WTC11 (cell line): ENCODE results near the gene PEX5. TPM values are rescaled to one million over a fixed set of nuclear protein-coding genes. Genes with fewer than 3 reads are reported as not detected.
A peak's percentile ranks its signal among the peaks of the same experiment; 100 is the strongest.

Experiments used
- ATF1 ChIP-seq: sonication (generic); formaldehyde crosslinking; IDR thresholded peaks from 2 replicates; pipeline ENCODE4 v1.8.1; 2023; ENCODE audit warnings: mild to moderate bottlenecking, moderate library complexity, missing genetic modification reagents
- FOXJ3 ChIP-seq: sonication (generic); formaldehyde crosslinking; IDR thresholded peaks from 2 replicates; pipeline ENCODE4 v1.9.0; 2021; ENCODE audit warnings: missing genetic modification reagents, mild to moderate bottlenecking, borderline replicate concordance
- FOXK1 ChIP-seq: sonication (generic); formaldehyde crosslinking; IDR thresholded peaks from 2 replicates; pipeline ENCODE4 v1.8.0; 2022; ENCODE audit warnings: mild to moderate bottlenecking, moderate library complexity, missing genetic modification reagents
- IRF2 ChIP-seq: sonication (generic); formaldehyde crosslinking; IDR thresholded peaks from 2 replicates; pipeline ENCODE4 v1.8.0; 2022; ENCODE audit warnings: low read depth, missing genetic modification reagents, borderline replicate concordance
- JAZF1 ChIP-seq: fragments of 250-450 bp; sonication (Bioruptor Pico); IDR thresholded peaks from 2 replicates; pipeline ENCODE4 v1.9.0; 2021; ENCODE audit warnings: moderate library complexity, mild to moderate bottlenecking, inconsistent platforms
- JUN ChIP-seq: sonication (generic); formaldehyde crosslinking; IDR thresholded peaks from 2 replicates; pipeline ENCODE4 v1.8.0; 2023; ENCODE audit warnings: mild to moderate bottlenecking, missing genetic modification reagents
- MXD4 ChIP-seq: fragments of 250-450 bp; sonication (Bioruptor Pico); IDR thresholded peaks from 2 replicates; pipeline ENCODE4 v1.8.0; 2021; ENCODE audit warnings: mild to moderate bottlenecking, moderate library complexity, borderline replicate concordance
- NFATC4 ChIP-seq: fragments of 250-450 bp; sonication (Bioruptor Pico); IDR thresholded peaks from 2 replicates; pipeline ENCODE4 v1.9.0; 2021; ENCODE audit warnings: mild to moderate bottlenecking
- PRRX2 ChIP-seq: fragments of 250-450 bp; sonication (Bioruptor Pico); IDR thresholded peaks from 2 replicates; pipeline ENCODE4 v1.8.0; 2021; ENCODE audit warnings: mild to moderate bottlenecking
- TCF7 ChIP-seq: sonication (generic); formaldehyde crosslinking; IDR thresholded peaks from 2 replicates; pipeline ENCODE4 v1.8.0; 2022; ENCODE audit warnings: mild to moderate bottlenecking, low read depth, missing genetic modification reagents, moderate library complexity
- TEAD1 ChIP-seq: sonication (generic); formaldehyde crosslinking; IDR thresholded peaks from 2 replicates; pipeline ENCODE4 v1.8.0; 2022; ENCODE audit warnings: mild to moderate bottlenecking, missing genetic modification reagents
- TP53 ChIP-seq: sonication (generic); formaldehyde crosslinking; IDR thresholded peaks from 2 replicates; pipeline ENCODE4 v1.8.1; 2023; ENCODE audit warnings: mild to moderate bottlenecking, missing genetic modification reagents
- ZBTB21 ChIP-seq: sonication (generic); formaldehyde crosslinking; IDR thresholded peaks from 2 replicates; pipeline ENCODE4 v1.8.1; 2023; ENCODE audit warnings: mild to moderate bottlenecking, missing genetic modification reagents, borderline replicate concordance
- ZNF232 ChIP-seq: sonication (generic); formaldehyde crosslinking; IDR thresholded peaks from 2 replicates; pipeline ENCODE4 v1.8.0; 2022; ENCODE audit warnings: mild to moderate bottlenecking, missing genetic modification reagents
- ZNF317 ChIP-seq: sonication (generic); formaldehyde crosslinking; IDR thresholded peaks from 2 replicates; pipeline ENCODE4 v1.8.1; 2023; ENCODE audit warnings: low read depth, mild to moderate bottlenecking, moderate library complexity, missing genetic modification reagents, borderline replicate concordance
- ZNF396 ChIP-seq: fragments of 250-450 bp; sonication (Bioruptor Pico); IDR thresholded peaks from 2 replicates; pipeline ENCODE4 v1.8.0; 2021; ENCODE audit warnings: mild to moderate bottlenecking, moderate library complexity, borderline replicate concordance
- ZNF671 ChIP-seq: fragments of 250-450 bp; sonication (Bioruptor Pico); IDR thresholded peaks from 2 replicates; pipeline ENCODE4 v1.8.0; 2021; ENCODE audit warnings: mild to moderate bottlenecking
- total RNA-seq: library from RNA; stranded (reverse); gene quantifications from 3 replicates; pipeline ENCODE4 v1.2.3, GENCODE V29; 2021
- TF ChIP-seq, protein P1 (sequence below): sonication (generic); formaldehyde crosslinking; IDR thresholded peaks from 2 replicates; pipeline ENCODE4 v1.8.0; 2022; ENCODE audit warnings: missing genetic modification reagents
- TF ChIP-seq, protein P2 (sequence below): sonication (generic); formaldehyde crosslinking; IDR thresholded peaks from 2 replicates; pipeline ENCODE4 v1.8.0; 2022; ENCODE audit warnings: mild to moderate bottlenecking, missing genetic modification reagents
- TF ChIP-seq, protein P3 (sequence below): sonication (generic); formaldehyde crosslinking; IDR thresholded peaks from 2 replicates; pipeline ENCODE4 v1.8.1; 2022; ENCODE audit warnings: mild to moderate bottlenecking, missing genetic modification reagents, moderate library complexity, borderline replicate concordance
- TF ChIP-seq, protein P4 (sequence below): fragments of 200-600 bp; IDR thresholded peaks from 2 replicates; pipeline ENCODE4 v1.8.0; 2022; ENCODE audit warnings: antibody characterized with exemption
- TF ChIP-seq, protein P5 (sequence below): sonication (generic); formaldehyde crosslinking; IDR thresholded peaks from 2 replicates; pipeline ENCODE4 v1.8.1; 2022; ENCODE audit warnings: mild to moderate bottlenecking, moderate library complexity, missing genetic modification reagents
- TF ChIP-seq, protein P6 (sequence below): sonication (generic); formaldehyde crosslinking; IDR thresholded peaks from 2 replicates; pipeline ENCODE4 v1.8.0; 2023; ENCODE audit warnings: missing genetic modification reagents
- TF ChIP-seq, protein P7 (sequence below): sonication (generic); formaldehyde crosslinking; conservative IDR thresholded peaks from 2 replicates; pipeline ENCODE4 v1.8.1; 2022; ENCODE audit warnings: mild to moderate bottlenecking, missing genetic modification reagents
- TF ChIP-seq, protein P8 (sequence below): sonication (generic); formaldehyde crosslinking; IDR thresholded peaks from 2 replicates; pipeline ENCODE4 v1.8.0; 2023; ENCODE audit warnings: missing genetic modification reagents, mild to moderate bottlenecking, borderline replicate concordance

Gene PEX5
- total RNA-seq, 1 experiment from 2014 or later = 68.9 TPM

DNA sequence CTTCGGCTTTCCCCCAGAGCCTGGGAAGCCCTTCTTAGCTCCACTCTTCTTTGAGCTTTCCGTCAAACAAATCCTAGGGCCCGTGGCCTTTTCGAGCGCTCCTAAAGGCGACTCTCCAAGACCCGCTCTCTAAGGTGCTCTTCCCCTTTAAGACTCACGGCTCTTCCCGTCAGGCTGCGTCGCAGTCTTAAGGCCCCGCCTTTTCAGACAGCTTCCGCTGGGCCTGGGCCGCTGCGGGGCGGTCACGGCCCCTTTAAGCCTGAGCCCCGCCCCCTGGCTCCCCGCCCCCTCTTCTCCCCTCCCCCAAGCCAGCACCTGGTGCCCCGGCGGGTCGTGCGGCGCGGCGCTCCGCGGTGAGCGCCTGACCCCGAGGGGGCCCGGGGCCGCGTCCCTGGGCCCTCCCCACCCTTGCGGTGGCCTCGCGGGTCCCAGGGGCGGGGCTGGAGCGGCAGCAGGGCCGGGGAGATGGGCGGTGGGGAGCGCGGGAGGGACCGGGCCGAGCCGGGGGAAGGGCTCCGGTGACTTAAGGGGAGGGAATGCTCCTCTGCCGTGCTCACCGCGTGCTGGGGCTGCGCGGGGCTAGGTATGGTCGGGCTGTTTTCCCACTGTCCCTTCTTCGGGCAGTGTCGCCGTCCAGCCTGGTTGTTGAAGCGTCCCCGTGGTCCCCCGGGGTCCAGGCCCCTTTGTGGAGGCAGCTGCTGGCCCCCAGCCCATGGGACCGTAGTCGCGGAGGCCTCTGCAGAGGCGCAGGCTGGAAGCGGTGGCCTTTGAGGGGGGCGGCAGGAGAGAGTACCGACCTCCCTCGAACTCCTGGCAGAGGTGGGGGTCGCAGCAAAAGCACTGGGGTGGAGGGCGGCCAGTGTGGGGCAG is at the start of gene PEX5 (continued):
- TF ChIP-seq, protein P1, sequence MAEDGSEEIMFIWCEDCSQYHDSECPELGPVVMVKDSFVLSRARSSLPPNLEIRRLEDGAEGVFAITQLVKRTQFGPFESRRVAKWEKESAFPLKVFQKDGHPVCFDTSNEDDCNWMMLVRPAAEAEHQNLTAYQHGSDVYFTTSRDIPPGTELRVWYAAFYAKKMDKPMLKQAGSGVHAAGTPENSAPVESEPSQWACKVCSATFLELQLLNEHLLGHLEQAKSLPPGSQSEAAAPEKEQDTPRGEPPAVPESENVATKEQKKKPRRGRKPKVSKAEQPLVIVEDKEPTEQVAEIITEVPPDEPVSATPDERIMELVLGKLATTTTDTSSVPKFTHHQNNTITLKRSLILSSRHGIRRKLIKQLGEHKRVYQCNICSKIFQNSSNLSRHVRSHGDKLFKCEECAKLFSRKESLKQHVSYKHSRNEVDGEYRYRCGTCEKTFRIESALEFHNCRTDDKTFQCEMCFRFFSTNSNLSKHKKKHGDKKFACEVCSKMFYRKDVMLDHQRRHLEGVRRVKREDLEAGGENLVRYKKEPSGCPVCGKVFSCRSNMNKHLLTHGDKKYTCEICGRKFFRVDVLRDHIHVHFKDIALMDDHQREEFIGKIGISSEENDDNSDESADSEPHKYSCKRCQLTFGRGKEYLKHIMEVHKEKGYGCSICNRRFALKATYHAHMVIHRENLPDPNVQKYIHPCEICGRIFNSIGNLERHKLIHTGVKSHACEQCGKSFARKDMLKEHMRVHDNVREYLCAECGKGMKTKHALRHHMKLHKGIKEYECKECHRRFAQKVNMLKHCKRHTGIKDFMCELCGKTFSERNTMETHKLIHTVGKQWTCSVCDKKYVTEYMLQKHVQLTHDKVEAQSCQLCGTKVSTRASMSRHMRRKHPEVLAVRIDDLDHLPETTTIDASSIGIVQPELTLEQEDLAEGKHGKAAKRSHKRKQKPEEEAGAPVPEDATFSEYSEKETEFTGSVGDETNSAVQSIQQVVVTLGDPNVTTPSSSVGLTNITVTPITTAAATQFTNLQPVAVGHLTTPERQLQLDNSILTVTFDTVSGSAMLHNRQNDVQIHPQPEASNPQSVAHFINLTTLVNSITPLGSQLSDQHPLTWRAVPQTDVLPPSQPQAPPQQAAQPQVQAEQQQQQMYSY (CRISPR knock-in tag) = no peak
- no peak for TF ChIP-seq FOXJ3 (CRISPR knock-in tag)
- no peak for TF ChIP-seq JUN
- TF ChIP-seq TEAD1 = no peak
- TF ChIP-seq IRF2 (CRISPR knock-in tag) = no peak
- no peak for TF ChIP-seq TCF7
- TF ChIP-seq, protein P2, sequence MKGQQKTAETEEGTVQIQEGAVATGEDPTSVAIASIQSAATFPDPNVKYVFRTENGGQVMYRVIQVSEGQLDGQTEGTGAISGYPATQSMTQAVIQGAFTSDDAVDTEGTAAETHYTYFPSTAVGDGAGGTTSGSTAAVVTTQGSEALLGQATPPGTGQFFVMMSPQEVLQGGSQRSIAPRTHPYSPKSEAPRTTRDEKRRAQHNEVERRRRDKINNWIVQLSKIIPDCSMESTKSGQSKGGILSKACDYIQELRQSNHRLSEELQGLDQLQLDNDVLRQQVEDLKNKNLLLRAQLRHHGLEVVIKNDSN (CRISPR knock-in tag) = no peak
- TF ChIP-seq MXD4 (CRISPR knock-in tag) = no peak
- no peak for TF ChIP-seq JAZF1 (CRISPR knock-in tag)
- TF ChIP-seq, protein P3, sequence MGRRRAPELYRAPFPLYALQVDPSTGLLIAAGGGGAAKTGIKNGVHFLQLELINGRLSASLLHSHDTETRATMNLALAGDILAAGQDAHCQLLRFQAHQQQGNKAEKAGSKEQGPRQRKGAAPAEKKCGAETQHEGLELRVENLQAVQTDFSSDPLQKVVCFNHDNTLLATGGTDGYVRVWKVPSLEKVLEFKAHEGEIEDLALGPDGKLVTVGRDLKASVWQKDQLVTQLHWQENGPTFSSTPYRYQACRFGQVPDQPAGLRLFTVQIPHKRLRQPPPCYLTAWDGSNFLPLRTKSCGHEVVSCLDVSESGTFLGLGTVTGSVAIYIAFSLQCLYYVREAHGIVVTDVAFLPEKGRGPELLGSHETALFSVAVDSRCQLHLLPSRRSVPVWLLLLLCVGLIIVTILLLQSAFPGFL (CRISPR knock-in tag) = no peak
- TF ChIP-seq ZBTB21 (CRISPR knock-in tag) = no peak
- TF ChIP-seq NFATC4 (CRISPR knock-in tag) = no peak
- TF ChIP-seq, protein P4, sequence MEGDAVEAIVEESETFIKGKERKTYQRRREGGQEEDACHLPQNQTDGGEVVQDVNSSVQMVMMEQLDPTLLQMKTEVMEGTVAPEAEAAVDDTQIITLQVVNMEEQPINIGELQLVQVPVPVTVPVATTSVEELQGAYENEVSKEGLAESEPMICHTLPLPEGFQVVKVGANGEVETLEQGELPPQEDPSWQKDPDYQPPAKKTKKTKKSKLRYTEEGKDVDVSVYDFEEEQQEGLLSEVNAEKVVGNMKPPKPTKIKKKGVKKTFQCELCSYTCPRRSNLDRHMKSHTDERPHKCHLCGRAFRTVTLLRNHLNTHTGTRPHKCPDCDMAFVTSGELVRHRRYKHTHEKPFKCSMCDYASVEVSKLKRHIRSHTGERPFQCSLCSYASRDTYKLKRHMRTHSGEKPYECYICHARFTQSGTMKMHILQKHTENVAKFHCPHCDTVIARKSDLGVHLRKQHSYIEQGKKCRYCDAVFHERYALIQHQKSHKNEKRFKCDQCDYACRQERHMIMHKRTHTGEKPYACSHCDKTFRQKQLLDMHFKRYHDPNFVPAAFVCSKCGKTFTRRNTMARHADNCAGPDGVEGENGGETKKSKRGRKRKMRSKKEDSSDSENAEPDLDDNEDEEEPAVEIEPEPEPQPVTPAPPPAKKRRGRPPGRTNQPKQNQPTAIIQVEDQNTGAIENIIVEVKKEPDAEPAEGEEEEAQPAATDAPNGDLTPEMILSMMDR = no peak
- TF ChIP-seq ATF1 (CRISPR knock-in tag) = no peak; the same call in 1 of the 2 replicates
- no peak for TF ChIP-seq ZNF396 (CRISPR knock-in tag)
- no peak for TF ChIP-seq PRRX2 (CRISPR knock-in tag)
- TF ChIP-seq ZNF317 (CRISPR knock-in tag) = no peak
- no peak for TF ChIP-seq ZNF671
- TF ChIP-seq, protein P5, sequence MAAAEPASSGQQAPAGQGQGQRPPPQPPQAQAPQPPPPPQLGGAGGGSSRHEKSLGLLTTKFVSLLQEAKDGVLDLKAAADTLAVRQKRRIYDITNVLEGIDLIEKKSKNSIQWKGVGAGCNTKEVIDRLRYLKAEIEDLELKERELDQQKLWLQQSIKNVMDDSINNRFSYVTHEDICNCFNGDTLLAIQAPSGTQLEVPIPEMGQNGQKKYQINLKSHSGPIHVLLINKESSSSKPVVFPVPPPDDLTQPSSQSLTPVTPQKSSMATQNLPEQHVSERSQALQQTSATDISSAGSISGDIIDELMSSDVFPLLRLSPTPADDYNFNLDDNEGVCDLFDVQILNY (CRISPR knock-in tag) = peak; percentile 49; the same call in 1 of the 2 replicates
- TF ChIP-seq TP53 (CRISPR knock-in tag) = no peak
- peak; percentile 18; the same call in 1 of the 2 replicates for TF ChIP-seq FOXK1 (CRISPR knock-in tag)
- TF ChIP-seq, protein P6, sequence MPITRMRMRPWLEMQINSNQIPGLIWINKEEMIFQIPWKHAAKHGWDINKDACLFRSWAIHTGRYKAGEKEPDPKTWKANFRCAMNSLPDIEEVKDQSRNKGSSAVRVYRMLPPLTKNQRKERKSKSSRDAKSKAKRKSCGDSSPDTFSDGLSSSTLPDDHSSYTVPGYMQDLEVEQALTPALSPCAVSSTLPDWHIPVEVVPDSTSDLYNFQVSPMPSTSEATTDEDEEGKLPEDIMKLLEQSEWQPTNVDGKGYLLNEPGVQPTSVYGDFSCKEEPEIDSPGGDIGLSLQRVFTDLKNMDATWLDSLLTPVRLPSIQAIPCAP (CRISPR knock-in tag) = no peak
- TF ChIP-seq, protein P7, sequence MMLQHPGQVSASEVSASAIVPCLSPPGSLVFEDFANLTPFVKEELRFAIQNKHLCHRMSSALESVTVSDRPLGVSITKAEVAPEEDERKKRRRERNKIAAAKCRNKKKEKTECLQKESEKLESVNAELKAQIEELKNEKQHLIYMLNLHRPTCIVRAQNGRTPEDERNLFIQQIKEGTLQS (CRISPR knock-in tag) = no peak
- TF ChIP-seq ZNF232 (CRISPR knock-in tag) = no peak
- TF ChIP-seq, protein P8, sequence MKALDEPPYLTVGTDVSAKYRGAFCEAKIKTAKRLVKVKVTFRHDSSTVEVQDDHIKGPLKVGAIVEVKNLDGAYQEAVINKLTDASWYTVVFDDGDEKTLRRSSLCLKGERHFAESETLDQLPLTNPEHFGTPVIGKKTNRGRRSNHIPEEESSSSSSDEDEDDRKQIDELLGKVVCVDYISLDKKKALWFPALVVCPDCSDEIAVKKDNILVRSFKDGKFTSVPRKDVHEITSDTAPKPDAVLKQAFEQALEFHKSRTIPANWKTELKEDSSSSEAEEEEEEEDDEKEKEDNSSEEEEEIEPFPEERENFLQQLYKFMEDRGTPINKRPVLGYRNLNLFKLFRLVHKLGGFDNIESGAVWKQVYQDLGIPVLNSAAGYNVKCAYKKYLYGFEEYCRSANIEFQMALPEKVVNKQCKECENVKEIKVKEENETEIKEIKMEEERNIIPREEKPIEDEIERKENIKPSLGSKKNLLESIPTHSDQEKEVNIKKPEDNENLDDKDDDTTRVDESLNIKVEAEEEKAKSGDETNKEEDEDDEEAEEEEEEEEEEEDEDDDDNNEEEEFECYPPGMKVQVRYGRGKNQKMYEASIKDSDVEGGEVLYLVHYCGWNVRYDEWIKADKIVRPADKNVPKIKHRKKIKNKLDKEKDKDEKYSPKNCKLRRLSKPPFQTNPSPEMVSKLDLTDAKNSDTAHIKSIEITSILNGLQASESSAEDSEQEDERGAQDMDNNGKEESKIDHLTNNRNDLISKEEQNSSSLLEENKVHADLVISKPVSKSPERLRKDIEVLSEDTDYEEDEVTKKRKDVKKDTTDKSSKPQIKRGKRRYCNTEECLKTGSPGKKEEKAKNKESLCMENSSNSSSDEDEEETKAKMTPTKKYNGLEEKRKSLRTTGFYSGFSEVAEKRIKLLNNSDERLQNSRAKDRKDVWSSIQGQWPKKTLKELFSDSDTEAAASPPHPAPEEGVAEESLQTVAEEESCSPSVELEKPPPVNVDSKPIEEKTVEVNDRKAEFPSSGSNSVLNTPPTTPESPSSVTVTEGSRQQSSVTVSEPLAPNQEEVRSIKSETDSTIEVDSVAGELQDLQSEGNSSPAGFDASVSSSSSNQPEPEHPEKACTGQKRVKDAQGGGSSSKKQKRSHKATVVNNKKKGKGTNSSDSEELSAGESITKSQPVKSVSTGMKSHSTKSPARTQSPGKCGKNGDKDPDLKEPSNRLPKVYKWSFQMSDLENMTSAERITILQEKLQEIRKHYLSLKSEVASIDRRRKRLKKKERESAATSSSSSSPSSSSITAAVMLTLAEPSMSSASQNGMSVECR (CRISPR knock-in tag) = 0 out of 2 replicates have a peak, but pooled peaks have one; percentile 14
